Liver (tissue), 9 donors: ENCODE data around the gene PPP1R14D. TPM values are rescaled to one million over a fixed set of nuclear protein-coding genes. Genes with fewer than 3 reads are reported as not detected.

Experiments used
- DNase-seq: peaks from one replicate; pipeline ENCODE4 v3.0.0-alpha.2; 2017; ENCODE audit warnings: low spot score
- H3K27ac ChIP-seq, 2 donors: one replicate each; pipeline ENCODE4 v1.7.0; 2013; ENCODE audit warnings: inconsistent platforms in 2 of 2, low read length in 2 of 2, control low read depth in 1 of 2, low read depth in 1 of 2, mild to moderate bottlenecking in 1 of 2
- H3K27me3 ChIP-seq, 4 donors: one replicate each; pipeline versions ENCODE4 v1.6.1 to v1.7.0; 2013; ENCODE audit warnings: low read length in 3 of 4, inconsistent platforms in 1 of 4, mild to moderate bottlenecking in 1 of 4, moderate library complexity in 1 of 4; ENCODE audit not compliant: control insufficient read depth in 4 of 4, insufficient read depth in 4 of 4
- H3K36me3 ChIP-seq, 4 donors: one replicate each; pipeline versions ENCODE4 v1.6.1 to v1.7.0; 2013; ENCODE audit warnings: low read length in 3 of 4, mild to moderate bottlenecking in 3 of 4, low read depth in 1 of 4, moderate library complexity in 1 of 4; ENCODE audit not compliant: control insufficient read depth in 4 of 4, insufficient read depth in 3 of 4
- H3K4me1 ChIP-seq, 4 donors: one replicate each; pipeline versions ENCODE4 v1.6.1 to v1.7.0; 2013; ENCODE audit warnings: low read length in 3 of 4, mild to moderate bottlenecking in 3 of 4, moderate library complexity in 1 of 4; ENCODE audit not compliant: control insufficient read depth in 4 of 4, insufficient read depth in 4 of 4
- H3K4me3 ChIP-seq, 3 donors: one replicate each; pipeline versions ENCODE4 v1.6.1 to v1.7.0; 2013; ENCODE audit warnings: low read length in 3 of 3, control low read depth in 1 of 3, low read depth in 1 of 3, mild to moderate bottlenecking in 1 of 3
- H3K9ac ChIP-seq, 2 donors: one replicate each; pipeline ENCODE4 v1.7.0; 2013; ENCODE audit warnings: low read length in 2 of 2, mild to moderate bottlenecking in 2 of 2, moderate library complexity in 2 of 2, control low read depth in 1 of 2, low read depth in 1 of 2
- H3K9me3 ChIP-seq, 4 donors: one replicate each; pipeline versions ENCODE4 v1.6.1 to v1.7.0; 2013; ENCODE audit warnings: low read length in 3 of 4; ENCODE audit not compliant: control insufficient read depth in 4 of 4
- ATF3 ChIP-seq: IDR thresholded peaks from 2 replicates; pipeline ENCODE4 v1.6.1; 2016; ENCODE audit warnings: antibody characterized with exemption
- CTCF ChIP-seq: fragments of 150-350 bp; IDR thresholded peaks from 2 replicates; pipeline ENCODE4 v1.5.1; 2017; ENCODE audit warnings: improper control_type of control experiment, low read depth, low read length; ENCODE audit not compliant: missing input control
- EGR1 ChIP-seq, 2 donors: IDR thresholded peaks; 2 replicates each; pipeline ENCODE4 v1.6.1; 2016 to 2018; ENCODE audit warnings: antibody characterized with exemption in 2 of 2, low read depth in 2 of 2
- FOXA1 ChIP-seq: IDR thresholded peaks from 2 replicates; pipeline ENCODE4 v1.6.1; 2016; ENCODE audit warnings: antibody characterized with exemption
- GABPA ChIP-seq, 2 donors: IDR thresholded peaks in 1 of 2; conservative IDR thresholded peaks in 1 of 2; 2 replicates each; pipeline ENCODE4 v1.6.1; 2016; ENCODE audit warnings: antibody characterized with exemption in 2 of 2, mild to moderate bottlenecking in 1 of 2, moderate library complexity in 1 of 2
- HNF4A ChIP-seq, 2 donors: conservative IDR thresholded peaks; 2 replicates each; pipeline ENCODE4 v1.6.1; 2016; ENCODE audit warnings: antibody characterized with exemption in 2 of 2, mild to moderate bottlenecking in 2 of 2
- HNF4G ChIP-seq: IDR thresholded peaks from 2 replicates; pipeline ENCODE4 v1.6.1; 2016; ENCODE audit warnings: antibody characterized with exemption
- JUND ChIP-seq, 2 donors: IDR thresholded peaks; 2 replicates each; pipeline ENCODE4 v1.6.1; 2016; ENCODE audit warnings: antibody characterized with exemption in 2 of 2
- NR2F2 ChIP-seq: IDR thresholded peaks from 2 replicates; pipeline ENCODE4 v1.6.1; 2016; ENCODE audit warnings: antibody characterized with exemption
- RAD21 ChIP-seq, 2 donors: IDR thresholded peaks; 2 replicates each; pipeline ENCODE4 v1.6.1; 2016; ENCODE audit warnings: antibody characterized with exemption in 2 of 2, mild to moderate bottlenecking in 2 of 2
- REST ChIP-seq: IDR thresholded peaks from 2 replicates; pipeline ENCODE4 v1.6.1; 2016; ENCODE audit warnings: antibody characterized with exemption, mild to moderate bottlenecking
- SP1 ChIP-seq: IDR thresholded peaks from 2 replicates; pipeline ENCODE4 v1.6.1; 2018; ENCODE audit warnings: antibody characterized with exemption, mild to moderate bottlenecking
- TAF1 ChIP-seq: conservative IDR thresholded peaks from 2 replicates; pipeline ENCODE4 v1.6.1; 2016; ENCODE audit warnings: antibody characterized with exemption, mild to moderate bottlenecking
- YY1 ChIP-seq: IDR thresholded peaks from 2 replicates; pipeline ENCODE4 v1.6.1; 2016; ENCODE audit warnings: antibody characterized with exemption, mild to moderate bottlenecking
- WGBS: extraction: QIAGEN DNeasy Blood & Tissue Kit; methylation state at CpG from one replicate; pipeline ENCODE4 v1.1.7; 2013; 5-methylcytosine and 5-hydroxymethylcytosine counted together
- polyA plus RNA-seq, 2 donors: library from polyadenylated mRNA; stranded (reverse) in 1 of 2; unstranded in 1 of 2; fragments of 200-250 nt in 1 of 2; fragments of >200 nt in 1 of 2; fragmentation: Nextera tagmentation in 1 of 2; extraction: Ambion mirVana in 1 of 2; gene quantifications; one replicate each; pipeline versions ENCODE4 v1.2.1 to v1.2.3, GENCODE V29; 2013 to 2015
- total RNA-seq, 2 donors: library from RNA; depleted of rRNA; stranded (reverse); fragments of >200 nt; gene quantifications; one replicate each; pipeline ENCODE4 v1.2.3, GENCODE V29; 2014
- TF ChIP-seq, protein P1 (sequence below): IDR thresholded peaks from 2 replicates; pipeline ENCODE4 v1.6.1; 2016; ENCODE audit warnings: antibody characterized with exemption
- donor health status: healthy.
- donor health status: healthy.
- donor health status: healthy.
- donor health status: healthy.
- donor health status: healthy.

PPP1R14D gene
- total and polyA plus RNA-seq, 4 donors = not detected

GRCh38 chr15:40815042-40815698, 13.3 kb downstream of the PPP1R14D start:
- Histone ChIP-seq H3K36me3 (peaks cover 6 to 27% (median 23%) of the 10 kb centered on the region in 4 donors), H3K9ac (no peak overlapping the region), H3K27me3 (no peaks in the 10 kb centered on the region), H3K9me3 (no peaks in the 10 kb centered on the region), H3K27ac (no peak overlapping the region), H3K4me1 (no peaks in the 10 kb centered on the region), H3K4me3 (no peak overlapping the region)
- 89% methylated on average over 4 of the region's 4 CpGs for WGBS
- TF ChIP-seq FOXA1 (no peak), SP1 (no peak), ATF3 (no peak), RAD21 (IDR thresholded peaks at IDR 0.05) (no peak), JUND (IDR thresholded peaks at IDR 0.05) (no peak), REST (no peak), TAF1 (no peak), HNF4A (conservative IDR thresholded peaks at IDR 0.05) (no peak), CTCF (no peak), YY1 (no peak), NR2F2 (no peak), HNF4G (no peak), EGR1 (IDR thresholded peaks at IDR 0.05; ENCODE audit: low read depth in 2 of 2) (no peak)
- TF ChIP-seq, protein P1, sequence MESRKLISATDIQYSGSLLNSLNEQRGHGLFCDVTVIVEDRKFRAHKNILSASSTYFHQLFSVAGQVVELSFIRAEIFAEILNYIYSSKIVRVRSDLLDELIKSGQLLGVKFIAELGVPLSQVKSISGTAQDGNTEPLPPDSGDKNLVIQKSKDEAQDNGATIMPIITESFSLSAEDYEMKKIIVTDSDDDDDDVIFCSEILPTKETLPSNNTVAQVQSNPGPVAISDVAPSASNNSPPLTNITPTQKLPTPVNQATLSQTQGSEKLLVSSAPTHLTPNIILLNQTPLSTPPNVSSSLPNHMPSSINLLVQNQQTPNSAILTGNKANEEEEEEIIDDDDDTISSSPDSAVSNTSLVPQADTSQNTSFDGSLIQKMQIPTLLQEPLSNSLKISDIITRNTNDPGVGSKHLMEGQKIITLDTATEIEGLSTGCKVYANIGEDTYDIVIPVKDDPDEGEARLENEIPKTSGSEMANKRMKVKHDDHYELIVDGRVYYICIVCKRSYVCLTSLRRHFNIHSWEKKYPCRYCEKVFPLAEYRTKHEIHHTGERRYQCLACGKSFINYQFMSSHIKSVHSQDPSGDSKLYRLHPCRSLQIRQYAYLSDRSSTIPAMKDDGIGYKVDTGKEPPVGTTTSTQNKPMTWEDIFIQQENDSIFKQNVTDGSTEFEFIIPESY = no peak
- DNase-seq = no peak

DNA sequence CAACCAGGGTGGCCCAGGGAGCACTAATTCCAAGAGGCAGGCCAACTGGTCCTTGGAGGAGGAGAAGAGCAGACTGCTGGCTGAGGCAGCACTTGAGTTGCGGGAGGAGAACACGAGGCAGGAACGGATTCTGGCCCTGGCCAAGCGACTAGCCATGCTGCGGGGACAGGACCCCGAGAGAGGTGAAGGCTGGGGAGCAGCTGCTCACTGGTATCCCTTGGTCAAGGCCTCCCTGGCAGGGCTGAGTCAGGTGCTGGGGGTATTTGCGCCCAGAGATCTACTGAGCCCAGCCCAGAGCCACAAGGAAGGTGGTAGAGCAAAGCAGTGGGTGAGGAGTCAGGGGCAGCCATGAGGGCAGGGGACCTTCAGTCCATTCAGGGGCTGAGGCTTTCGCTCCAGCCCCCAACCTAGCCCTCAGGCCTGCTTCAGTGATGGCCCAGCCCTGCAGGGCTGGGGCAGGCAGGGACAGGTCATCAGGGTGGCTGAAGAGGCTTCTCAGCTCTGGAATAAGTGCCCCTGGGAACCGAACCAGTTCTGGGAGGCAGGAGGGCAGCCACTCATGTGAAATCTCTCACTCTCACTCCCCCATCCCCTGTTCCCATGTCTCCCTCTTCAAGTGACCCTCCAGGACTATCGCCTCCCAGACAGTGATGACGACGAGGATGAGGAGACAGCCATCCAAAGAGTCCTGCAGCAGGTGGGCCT, 15.6 kb downstream of the PPP1R14D start:
- H3K27me3 ChIP-seq = no peaks in the 10 kb centered on the region
- H3K36me3 ChIP-seq = peaks cover 6 to 27% (median 23%) of the 10 kb centered on the region in 4 donors
- no peak for TF ChIP-seq GABPA (IDR thresholded peaks at IDR 0.05 in 1 of 2, conservative IDR thresholded peaks at IDR 0.05 in 1 of 2)
- no peak overlapping the region for H3K9ac ChIP-seq
- no peak overlapping the region for H3K27ac ChIP-seq
- WGBS = 95% methylated on average over 12 of the region's 12 CpGs
- H3K4me3 ChIP-seq = no peak overlapping the region
- no peak for DNase-seq
- peaks cover 0 to 22% (median 18%) of the 10 kb centered on the region in 4 donors for H3K4me1 ChIP-seq
- no peaks in the 10 kb centered on the region for H3K9me3 ChIP-seq
